GM10847 (cell line): ENCODE results near the gene SPATA2L.

ENCODE experiments used
- POLR2A ChIP-seq: IDR thresholded peaks from 2 replicates; pipeline ENCODE4 v1.6.1; 2011; ENCODE audit not compliant: insufficient read length; ENCODE audit errors: extremely low read depth

Gene SPATA2L

DNA sequence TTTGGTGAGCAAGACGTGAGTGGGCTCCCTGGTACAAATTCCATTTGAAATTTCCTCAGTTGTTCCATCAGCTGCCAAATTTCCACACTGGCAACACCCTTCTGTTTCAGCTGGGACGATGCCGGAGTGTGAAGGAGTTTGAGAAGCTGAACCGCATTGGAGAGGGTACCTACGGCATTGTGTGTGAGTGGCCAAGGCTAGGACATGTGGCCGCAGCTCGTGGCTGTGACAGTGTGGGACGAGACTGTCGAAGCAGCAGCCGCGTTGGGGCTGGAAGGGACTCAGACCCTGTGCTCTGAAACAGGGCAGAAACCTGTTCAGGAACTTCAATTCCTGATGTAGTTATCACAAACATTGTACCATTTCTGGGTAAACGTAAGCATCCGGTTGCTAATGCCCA, 12.4 kb downstream of the SPATA2L start:
- TF ChIP-seq POLR2A: no peak

DNA sequence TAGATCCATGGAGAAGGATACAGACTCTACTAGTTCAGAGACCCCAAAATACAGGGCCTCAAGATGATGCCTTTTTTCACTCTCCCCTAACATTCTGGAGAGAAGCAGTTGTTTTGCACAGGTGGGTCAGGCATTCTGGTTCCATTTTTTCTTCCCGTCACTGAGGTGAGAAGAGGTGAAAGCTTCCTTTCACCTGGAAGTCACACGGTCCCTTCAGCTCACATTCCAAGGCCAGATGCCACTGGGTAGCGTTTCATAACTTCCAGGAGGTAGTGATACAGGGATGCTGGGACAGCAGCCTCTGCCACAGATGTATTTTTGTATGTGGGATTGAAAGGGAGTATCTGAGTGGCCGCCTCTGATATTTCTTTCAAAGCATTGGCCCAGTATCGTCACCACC, 13.1 kb downstream of the SPATA2L start:
- no peak for TF ChIP-seq POLR2A

- TF ChIP-seq POLR2A: no peak
Observed at GRCh38 chr16:89687092-89687940, 14.2 kb downstream of the SPATA2L start.

GRCh38 chr16:89686520-89687091, 14.9 kb downstream of the SPATA2L start, which contains the start of gene CDK10:
Gene CDK10, plus strand, starts transcription at chr16:89686689. Its CDS starts 22 bp downstream, at chr16:89686711.
- peak; percentile 91 for TF ChIP-seq POLR2A

- TF ChIP-seq POLR2A: no peak
Observed at GRCh38 chr16:89685916-89686315, 15.6 kb downstream of the SPATA2L start.

GRCh38 chr16:89678258-89678657, 23.2 kb downstream of the SPATA2L start:
- TF ChIP-seq POLR2A: no peak

- TF ChIP-seq POLR2A: no peak
Observed at GRCh38 chr16:89672177-89672941, 29.1 kb downstream of the SPATA2L start.

DNA sequence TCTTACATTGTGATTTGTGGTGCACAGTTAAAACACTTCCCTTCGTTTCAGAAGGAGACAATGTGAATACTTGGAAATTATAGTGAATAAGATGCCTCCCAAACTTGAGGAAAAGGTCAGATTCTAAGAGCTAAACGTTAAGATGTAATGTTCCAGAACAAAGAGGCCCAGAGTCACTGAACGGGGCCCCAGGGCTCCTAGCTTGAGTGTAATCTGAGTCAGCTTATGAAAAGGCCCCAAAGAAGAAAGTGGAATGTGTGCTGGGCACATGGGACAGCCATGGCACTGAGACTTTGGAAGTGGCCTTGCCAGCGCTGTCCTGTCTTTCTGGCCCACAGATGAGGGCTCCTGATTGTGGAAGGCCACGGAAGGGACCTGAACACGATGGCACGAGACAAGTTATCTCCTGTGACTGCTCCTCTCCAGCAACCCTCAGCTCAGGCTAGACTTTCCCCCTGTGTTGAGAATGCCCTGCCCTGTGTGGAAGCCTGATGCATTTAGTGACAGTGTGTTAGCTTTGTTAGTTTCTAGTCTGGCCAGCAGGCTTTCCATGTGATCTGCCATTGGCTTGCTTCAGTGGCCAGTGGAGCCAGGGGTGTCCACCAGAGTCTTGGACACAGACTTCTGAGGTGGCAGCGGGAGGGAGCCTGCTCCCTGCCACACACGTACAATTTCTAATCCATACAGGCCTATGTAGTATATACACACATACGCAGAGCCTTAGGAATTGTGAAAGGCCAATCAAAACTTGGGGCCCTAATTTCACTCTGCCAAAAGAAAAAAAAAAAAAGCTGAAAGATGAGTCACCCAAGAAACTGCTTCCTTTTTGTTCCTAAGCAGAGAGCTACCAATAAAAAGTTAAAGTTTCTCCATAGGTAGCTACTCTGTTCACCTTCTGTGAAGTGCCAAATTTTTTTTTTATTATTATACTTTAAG, 30.7 kb downstream of the SPATA2L start:
- TF ChIP-seq POLR2A: no peak

GRCh38 chr16:89669755-89670154, 31.8 kb downstream of the SPATA2L start:
- no peak for TF ChIP-seq POLR2A

DNA sequence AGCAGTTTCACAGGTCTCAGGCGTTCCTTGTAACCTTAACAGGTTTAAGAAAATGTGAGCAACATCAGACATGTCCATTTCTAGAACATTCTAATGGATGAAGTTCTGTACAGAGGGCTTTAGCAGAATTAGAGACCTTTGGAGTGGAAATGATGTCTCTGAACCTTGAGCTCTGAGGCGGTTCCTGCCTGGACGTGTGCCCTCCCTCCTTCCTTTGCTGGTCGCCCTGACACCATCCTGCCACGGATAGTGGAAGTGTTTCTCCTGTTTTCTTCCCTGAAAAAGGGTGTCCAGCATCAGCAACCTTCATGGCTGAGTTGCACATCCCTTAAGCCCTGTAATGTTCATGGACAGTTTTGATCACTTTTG, 32.7 kb downstream of the SPATA2L start:
- no peak for TF ChIP-seq POLR2A

DNA sequence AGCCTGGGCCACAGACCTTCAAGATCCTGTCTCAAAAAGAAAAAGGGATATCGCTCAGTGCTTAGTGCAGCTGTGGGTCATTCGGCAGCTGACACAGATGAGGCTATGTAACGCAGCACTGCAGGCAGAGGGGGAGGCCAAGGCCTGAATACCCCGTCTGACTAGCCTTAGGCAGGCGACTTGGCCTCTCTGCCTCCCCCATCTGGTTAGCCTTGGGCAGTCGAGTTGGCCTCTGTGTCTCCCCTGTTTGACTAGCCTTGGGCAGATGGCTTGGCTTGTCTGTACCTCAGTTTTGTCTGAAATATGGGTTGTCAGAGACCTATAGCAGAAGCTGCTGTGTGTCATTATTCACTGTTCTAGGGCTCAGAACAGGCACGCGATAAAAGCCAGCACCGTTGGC, 33.9 kb downstream of the SPATA2L start:
- TF ChIP-seq POLR2A: no peak

GRCh38 chr16:89661215-89661614, 40.3 kb downstream of the SPATA2L start:
- TF ChIP-seq POLR2A: no peak

DNA sequence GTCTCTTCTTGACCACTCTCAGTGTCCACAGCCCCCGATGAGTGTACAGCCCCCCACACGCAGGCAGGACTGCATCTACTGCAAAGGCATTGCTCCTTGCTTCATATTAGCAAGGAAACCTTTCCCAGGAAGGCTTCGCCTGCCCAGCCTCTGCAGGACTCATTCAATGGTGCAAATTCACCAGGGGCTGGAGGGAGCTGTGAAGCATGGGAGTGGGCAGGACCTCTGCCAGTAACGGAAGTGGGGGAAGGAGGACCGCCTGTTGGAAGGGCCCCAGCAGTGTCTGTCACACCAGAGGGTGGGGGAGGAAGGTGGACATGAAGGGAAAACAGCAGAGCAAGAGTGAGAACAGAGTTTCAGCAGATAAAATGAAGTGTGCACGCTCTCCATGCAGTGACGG, 41.4 kb downstream of the SPATA2L start:
- no peak for TF ChIP-seq POLR2A

GRCh38 chr16:89658221-89658879, 43.2 kb downstream of the SPATA2L start:
- no peak for TF ChIP-seq POLR2A
